GM21381 (cell line): Measurements from ENCODE around the gene AKR7A3.
A peak's percentile ranks its signal among the peaks of the same experiment; 100 is the strongest.
"Not testable (repeated sequence)": the region's sequence is repeated elsewhere in the genome, so short reads cannot be mapped to it uniquely, and the experiment has no call there.

ENCODE experiments used
- ATAC-seq: cut with Tn5 transposase; IDR thresholded peaks from one replicate; pipeline ENCODE4 v1.9.1; 2021; ENCODE audit warnings: mild to moderate bottlenecking, moderate library complexity; ENCODE audit not compliant: unreplicated experiment

The AKR7A3 gene

GRCh38 chr1:19256301-19256700 is 32.3 kb downstream of the AKR7A3 start:
- not testable (repeated sequence) for ATAC-seq

- ATAC-seq = no peak
Observed at GRCh38 chr1:19255288-19255687, 33.3 kb downstream of the AKR7A3 start.

GRCh38 chr1:19254416-19254815 is 34.2 kb downstream of the AKR7A3 start:
- no peak for ATAC-seq

- ATAC-seq = peak; percentile 87
Observed at GRCh38 chr1:19251305-19252196, 37.0 kb downstream of the AKR7A3 start, which contains the start of the genes EMC1 and MRTO4. EMC1 (minus strand) TSS chr1:19251524; CDS start chr1:19251509, 15 bp downstream. MRTO4 (plus strand) TSS chr1:19251805; CDS start chr1:19251836, 31 bp downstream.

GRCh38 chr1:19250629-19251304 is 37.8 kb downstream of the AKR7A3 start:
- no peak for ATAC-seq

GRCh38 chr1:19240673-19241538 is 47.7 kb downstream of the AKR7A3 start:
- no peak for ATAC-seq

GRCh38 chr1:19239876-19240275 is 48.7 kb downstream of the AKR7A3 start:
- ATAC-seq = no peak

- ATAC-seq = no peak
Observed at GRCh38 chr1:19234224-19234623, 54.3 kb downstream of the AKR7A3 start.
